Gastroesophageal sphincter (tissue), 4 donors: Measurements from ENCODE around the gene ALDH1A3. TPM values are rescaled to one million over a fixed set of nuclear protein-coding genes. Genes with fewer than 3 reads are reported as not detected.

Experiments used
- ATAC-seq: fragments of 150-250 bp; one replicate; pipeline ENCODE4 v1.9.1; 2016; ENCODE audit warnings: mild to moderate bottlenecking, moderate library complexity
- H3K27ac ChIP-seq, 4 donors: fragments of 200-600 bp; sonication (generic) in 3 of 4; 1 replicate in 3 of 4; 2 replicates in 1 of 4; pipeline ENCODE4 v1.5.1; 2016 to 2019
- H3K27me3 ChIP-seq: fragments of 200-600 bp; sonication (generic); one replicate; pipeline ENCODE4 v1.5.1; 2019
- H3K36me3 ChIP-seq, 2 donors: fragments of 200-600 bp; sonication (generic); one replicate each; pipeline ENCODE4 v1.5.1; 2019; ENCODE audit warnings: control low read depth in 1 of 2
- H3K4me1 ChIP-seq, 3 donors: fragments of 200-600 bp; sonication (generic); 1 replicate in 2 of 3; 2 replicates in 1 of 3; pipeline ENCODE4 v1.5.1; 2016 to 2019; ENCODE audit warnings: control low read depth in 2 of 3
- H3K4me3 ChIP-seq, 2 donors: fragments of 200-600 bp; sonication (generic); one replicate each; pipeline ENCODE4 v1.5.1; 2019; ENCODE audit warnings: mild to moderate bottlenecking in 1 of 2, moderate library complexity in 1 of 2
- H3K9me3 ChIP-seq, 3 donors: fragments of 200-600 bp; sonication (generic); one replicate each; pipeline ENCODE4 v1.5.1; 2017 to 2019; ENCODE audit warnings: control low read depth in 2 of 3
- CTCF ChIP-seq, 4 experiments: fragments of 200-600 bp in 2 of 4; fragments of 450-650 bp in 2 of 4; sonication (generic) in 1 of 4; IDR thresholded peaks; one replicate each; pipeline ENCODE4 v1.5.1; 2017 to 2019; ENCODE audit warnings: antibody characterized with exemption in 4 of 4, mild to moderate bottlenecking in 2 of 4, moderate library complexity in 2 of 4
- EP300 ChIP-seq: sonication (generic); formaldehyde crosslinking; IDR thresholded peaks from one replicate; pipeline ENCODE4 v1.6.1; 2017; ENCODE audit warnings: antibody characterized with exemption, mild to moderate bottlenecking
- POLR2A ChIP-seq, 2 donors: fragments of 450-650 bp; IDR thresholded peaks; one replicate each; pipeline ENCODE4 v1.6.1; 2017; ENCODE audit warnings: antibody characterized with exemption in 2 of 2, mild to moderate bottlenecking in 2 of 2, moderate library complexity in 1 of 2
- POLR2AphosphoS5 ChIP-seq: sonication (generic); formaldehyde crosslinking; IDR thresholded peaks from one replicate; pipeline ENCODE4 v1.6.1; 2017; ENCODE audit warnings: antibody characterized with exemption
- WGBS, 2 donors: methylation state at CpG; one replicate each; pipeline ENCODE4 v1.1.5; 2018; ENCODE audit warnings: low coverage in 1 of 2; 5-methylcytosine and 5-hydroxymethylcytosine counted together
- total RNA-seq, 4 donors: library from RNA; depleted of rRNA; stranded (reverse); fragments of >200 nt; gene quantifications; one replicate each; pipeline ENCODE4 v1.1.0, GENCODE V29; 2016

ALDH1A3 gene
- total RNA-seq, 4 donors from 2014 or later: 23.0 to 148 (median 93.4) TPM

DNA sequence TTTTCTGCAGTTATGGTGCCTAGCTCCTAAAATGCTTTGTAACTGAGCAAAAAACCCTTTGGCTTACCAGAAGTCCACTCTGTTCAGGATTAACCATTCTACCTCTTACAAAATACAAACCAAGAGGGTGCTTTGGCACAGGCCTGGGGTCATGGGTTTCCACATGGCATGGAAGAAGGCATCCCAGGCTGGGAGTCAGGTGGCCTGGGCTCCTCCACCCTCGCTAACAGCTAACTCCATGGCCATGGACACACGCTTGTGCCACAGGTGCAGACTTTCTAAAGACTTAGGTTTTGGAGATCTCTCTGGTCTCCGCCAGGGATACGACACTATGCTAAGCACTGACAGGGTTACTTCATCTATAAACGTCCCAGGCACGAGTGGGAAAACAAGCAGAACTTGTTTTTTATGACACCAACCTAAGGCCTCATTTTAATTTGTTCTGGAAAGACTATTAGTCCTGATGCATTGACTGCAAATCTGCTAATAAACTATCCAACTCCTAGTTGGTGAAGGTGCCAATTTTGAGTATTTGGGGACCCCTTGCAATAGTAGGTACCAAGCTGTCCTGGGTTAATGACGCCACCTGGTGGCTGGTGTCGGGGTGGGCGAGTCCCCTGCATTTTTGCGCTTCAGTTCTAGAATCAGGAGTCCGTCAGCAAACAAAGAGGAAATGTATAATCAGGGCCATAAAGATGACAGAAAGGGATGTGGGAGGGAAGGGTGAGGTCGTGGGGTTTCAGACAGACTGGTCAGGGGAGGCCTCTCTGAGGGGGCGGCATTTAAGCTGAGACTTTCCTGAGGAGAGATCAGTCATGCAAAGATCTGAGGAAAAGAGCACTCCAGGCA is 10.3 kb upstream of the ALDH1A3 start:
- no peaks in the 10 kb centered on the region for H3K4me1 ChIP-seq
- no peak overlapping the region for H3K4me3 ChIP-seq
- no peak for ATAC-seq
- H3K27ac ChIP-seq: no peak overlapping the region
- 61 to 65% methylated on average over 8 to 9 of the region's 13 CpGs for WGBS, 2 donors
- TF ChIP-seq CTCF (IDR thresholded peaks at IDR 0.05): peak in 1 of 4 experiments; percentile 16
- no peak for TF ChIP-seq POLR2AphosphoS5
- no peaks in the 10 kb centered on the region for H3K9me3 ChIP-seq
- H3K36me3 ChIP-seq: no peaks in the 10 kb centered on the region
- no peaks in the 10 kb centered on the region for H3K27me3 ChIP-seq

- Histone ChIP-seq H3K4me3 (no peak overlapping the region), H3K27ac (no peak overlapping the region), H3K27me3 (peaks cover 23% of the 10 kb centered on the region), H3K4me1 (no peaks in the 10 kb centered on the region), H3K9me3 (no peaks in the 10 kb centered on the region), H3K36me3 (no peaks in the 10 kb centered on the region)
- peak; percentile 85 for ATAC-seq
- TF ChIP-seq POLR2A (IDR thresholded peaks at IDR 0.05): no peak
- peak; percentile 88 to 98 (median 96) for TF ChIP-seq CTCF (IDR thresholded peaks at IDR 0.05)
- WGBS, 2 donors: 42 to 45% methylated on average over 2 of the region's 2 CpGs
These were observed 6.5 kb upstream of the ALDH1A3 start for GRCh38 chr15:100873029-100873677.

DNA sequence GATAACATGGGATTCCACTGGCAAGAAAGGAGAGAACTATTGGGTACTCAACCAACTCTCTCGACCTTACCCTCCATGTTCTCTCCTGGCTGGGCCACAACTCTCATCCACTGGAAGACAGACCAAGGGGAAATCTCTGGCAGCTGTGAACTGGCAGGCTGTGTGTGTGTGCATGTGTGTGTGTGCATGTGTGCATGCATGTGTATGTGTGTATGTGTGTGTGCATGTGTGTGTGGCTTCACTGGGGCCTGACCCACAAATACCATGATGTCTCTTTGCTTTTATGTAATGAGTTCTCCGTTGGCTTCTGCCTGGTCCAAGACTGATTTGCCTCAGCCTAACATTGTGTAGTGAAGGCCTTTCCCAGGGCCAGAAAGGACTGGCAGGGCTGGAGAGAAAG is 4.1 kb upstream of the ALDH1A3 start:
- 100% methylated on average over 1 of the region's 2 CpGs; no CpG with 5 or more reads in 1 of the 2 donors for WGBS, 2 donors
- no peaks in the 10 kb centered on the region for H3K36me3 ChIP-seq
- H3K4me1 ChIP-seq: peaks cover 0 to 18% (median 0%) of the 10 kb centered on the region in 3 donors
- peaks cover 46% of the 10 kb centered on the region for H3K27me3 ChIP-seq
- no peak overlapping the region for H3K4me3 ChIP-seq
- H3K27ac ChIP-seq: no peak overlapping the region
- H3K9me3 ChIP-seq: no peaks in the 10 kb centered on the region
- ATAC-seq: no peak
- no peak for TF ChIP-seq EP300
- no peak for TF ChIP-seq POLR2A (IDR thresholded peaks at IDR 0.05)
- no peak for TF ChIP-seq POLR2AphosphoS5
- no peak for TF ChIP-seq CTCF (IDR thresholded peaks at IDR 0.05)

GRCh38 chr15:100875976-100876375 is 3.7 kb upstream of the ALDH1A3 start:
- Histone ChIP-seq H3K27ac (no peak overlapping the region), H3K9me3 (no peaks in the 10 kb centered on the region), H3K4me1 (peaks cover 0 to 22% (median 0%) of the 10 kb centered on the region in 3 donors), H3K27me3 (peaks cover 51% of the 10 kb centered on the region), H3K4me3 (no peak overlapping the region), H3K36me3 (no peaks in the 10 kb centered on the region)
- no peak for TF ChIP-seq POLR2AphosphoS5
- no peak for TF ChIP-seq CTCF (IDR thresholded peaks at IDR 0.05)
- TF ChIP-seq EP300: no peak
- no peak for TF ChIP-seq POLR2A (IDR thresholded peaks at IDR 0.05)
- no peak for ATAC-seq
- 83 to 92% methylated on average over 1 to 4 of the region's 7 CpGs for WGBS, 2 donors
